Measurements from ENCODE around the gene TDRD9.

DNA sequence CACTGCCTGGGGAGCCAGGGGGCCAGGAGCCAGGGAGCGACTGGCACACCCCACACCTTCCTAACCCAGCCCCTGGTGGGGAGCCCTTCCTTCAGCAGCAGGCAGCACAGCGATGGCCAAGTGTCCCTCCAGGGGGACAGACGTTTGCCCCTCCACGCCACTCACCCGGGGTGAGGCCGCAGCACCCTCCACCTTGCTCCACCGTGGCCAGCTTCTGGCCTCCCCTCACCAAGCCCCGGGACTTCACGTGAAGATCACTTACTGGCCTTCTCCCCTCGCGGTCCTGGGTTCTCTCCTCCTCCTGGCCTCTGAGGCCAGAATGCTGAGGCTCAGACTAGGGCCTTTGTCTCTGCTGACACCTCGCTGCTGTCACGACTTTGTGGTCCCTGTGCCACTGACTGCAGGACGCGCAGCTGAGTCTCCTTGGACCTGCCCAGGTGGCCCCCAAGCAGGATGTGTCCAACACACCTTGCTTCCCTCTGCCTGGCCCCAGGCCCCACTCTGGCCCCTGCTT, 153.8 kb downstream of the TDRD9 start:
- TF ChIP-seq, protein P1, sequence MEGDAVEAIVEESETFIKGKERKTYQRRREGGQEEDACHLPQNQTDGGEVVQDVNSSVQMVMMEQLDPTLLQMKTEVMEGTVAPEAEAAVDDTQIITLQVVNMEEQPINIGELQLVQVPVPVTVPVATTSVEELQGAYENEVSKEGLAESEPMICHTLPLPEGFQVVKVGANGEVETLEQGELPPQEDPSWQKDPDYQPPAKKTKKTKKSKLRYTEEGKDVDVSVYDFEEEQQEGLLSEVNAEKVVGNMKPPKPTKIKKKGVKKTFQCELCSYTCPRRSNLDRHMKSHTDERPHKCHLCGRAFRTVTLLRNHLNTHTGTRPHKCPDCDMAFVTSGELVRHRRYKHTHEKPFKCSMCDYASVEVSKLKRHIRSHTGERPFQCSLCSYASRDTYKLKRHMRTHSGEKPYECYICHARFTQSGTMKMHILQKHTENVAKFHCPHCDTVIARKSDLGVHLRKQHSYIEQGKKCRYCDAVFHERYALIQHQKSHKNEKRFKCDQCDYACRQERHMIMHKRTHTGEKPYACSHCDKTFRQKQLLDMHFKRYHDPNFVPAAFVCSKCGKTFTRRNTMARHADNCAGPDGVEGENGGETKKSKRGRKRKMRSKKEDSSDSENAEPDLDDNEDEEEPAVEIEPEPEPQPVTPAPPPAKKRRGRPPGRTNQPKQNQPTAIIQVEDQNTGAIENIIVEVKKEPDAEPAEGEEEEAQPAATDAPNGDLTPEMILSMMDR (IDR thresholded peaks at IDR 0.05): no peak
- TF ChIP-seq POLR2A (IDR thresholded peaks at IDR 0.05) (no peak), POLR2AphosphoS5 (IDR thresholded peaks at IDR 0.05) (no peak), EP300 (IDR thresholded peaks at IDR 0.05) (no peak)

Measured in stomach (tissue), 4 donors.